Activated T-cell treated with anti-CD3 and anti-CD28 coated beads, Interleukin-2, amount 50 U/mL, for 72 hours (primary cell): ENCODE results near the gene DENND5B. TPM values are rescaled to one million over a fixed set of nuclear protein-coding genes. Genes with fewer than 3 reads are reported as not detected.
"Not testable (repeated sequence)": the region's sequence is repeated elsewhere in the genome, so short reads cannot be mapped to it uniquely, and the experiment has no call there.

Source experiments
- ATAC-seq, 2 donors: fragments of 150-1000 bp; cut with Tn5 transposase; replicated peaks in 1 of 2; 2 replicates each; pipeline ENCODE4 v1.10.0; 2021; ENCODE audit warnings: moderate library complexity in 2 of 2, mild to moderate bottlenecking in 1 of 2
- DNase-seq, 2 donors: peaks; one replicate each; pipeline ENCODE4 v3.0.0; 2021 to 2022; ENCODE audit warnings: mixed read lengths in 1 of 2
- H3K27ac Mint-ChIP-seq: one replicate; pipeline ENCODE4 v1.8.0; 2022; ENCODE audit warnings: mild to moderate bottlenecking, moderate library complexity, mixed read lengths
- H3K27me3 Mint-ChIP-seq: one replicate; pipeline ENCODE4 v1.8.0; 2022; ENCODE audit warnings: low read depth, mixed read lengths
- H3K36me3 Mint-ChIP-seq, 2 donors: one replicate each; pipeline ENCODE4 v1.8.0; 2022; ENCODE audit warnings: mixed read lengths in 2 of 2, mild to moderate bottlenecking in 1 of 2; ENCODE audit not compliant: insufficient read depth in 2 of 2
- H3K4me1 Mint-ChIP-seq: one replicate; pipeline ENCODE4 v1.8.0; 2022; ENCODE audit warnings: low read depth, mixed read lengths
- H3K4me3 Mint-ChIP-seq, 2 donors: one replicate each; pipeline ENCODE4 v1.8.0; 2022; ENCODE audit warnings: mild to moderate bottlenecking in 2 of 2, mixed read lengths in 2 of 2, moderate library complexity in 2 of 2
- H3K9me3 Mint-ChIP-seq, 2 donors: one replicate each; pipeline ENCODE4 v1.8.0; 2022; ENCODE audit warnings: mixed read lengths in 2 of 2
- total RNA-seq, 2 donors: library from RNA; stranded (reverse); gene quantifications; one replicate each; pipeline ENCODE4 v1.2.3, GENCODE V29; 2022

DENND5B gene
- total RNA-seq, 2 donors from 2014 or later = 0.76 to 0.77 TPM

DNA sequence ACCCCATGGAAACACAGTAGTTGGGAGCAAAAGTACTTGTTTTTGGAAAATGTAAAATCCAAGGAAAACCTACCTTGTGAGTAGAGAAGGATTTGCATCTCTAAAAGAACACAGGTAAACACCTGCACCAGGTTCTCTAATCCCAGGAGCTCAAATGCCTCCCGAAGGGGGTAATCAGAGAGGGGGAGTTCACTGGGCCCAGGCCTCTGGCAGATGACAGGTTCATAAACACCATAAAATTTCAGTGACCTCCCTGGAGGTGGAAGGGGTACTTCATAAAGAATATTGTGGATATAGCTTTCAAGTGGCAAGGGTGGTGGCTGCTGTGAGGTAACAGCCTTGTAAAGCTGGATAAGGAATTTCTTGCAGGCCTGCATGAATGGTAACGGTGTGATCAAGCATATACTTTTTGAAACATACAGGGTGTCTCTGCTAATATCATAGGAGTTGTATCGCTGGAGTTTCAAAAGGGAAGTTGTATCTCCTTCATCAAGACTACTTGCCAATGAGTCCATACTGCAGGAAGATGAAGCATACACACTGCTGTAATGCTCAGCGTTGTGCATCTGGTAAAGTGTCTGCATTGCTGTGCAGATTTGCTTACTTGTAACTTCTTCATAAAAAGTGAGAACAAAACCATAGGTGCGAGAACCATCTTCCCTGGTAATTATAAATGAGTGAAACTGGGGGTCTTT lies 111.3 kb downstream of the DENND5B start:
- H3K36me3 Mint-ChIP-seq = no peaks in the 10 kb centered on the region
- H3K4me3 Mint-ChIP-seq = no peak overlapping the region
- H3K4me1 Mint-ChIP-seq = no peaks in the 10 kb centered on the region
- DNase-seq (no peak), ATAC-seq (no peak)
- no peak overlapping the region for H3K27ac Mint-ChIP-seq
- H3K27me3 Mint-ChIP-seq = no peaks in the 10 kb centered on the region
- H3K9me3 Mint-ChIP-seq = no peaks in the 10 kb centered on the region

DNA sequence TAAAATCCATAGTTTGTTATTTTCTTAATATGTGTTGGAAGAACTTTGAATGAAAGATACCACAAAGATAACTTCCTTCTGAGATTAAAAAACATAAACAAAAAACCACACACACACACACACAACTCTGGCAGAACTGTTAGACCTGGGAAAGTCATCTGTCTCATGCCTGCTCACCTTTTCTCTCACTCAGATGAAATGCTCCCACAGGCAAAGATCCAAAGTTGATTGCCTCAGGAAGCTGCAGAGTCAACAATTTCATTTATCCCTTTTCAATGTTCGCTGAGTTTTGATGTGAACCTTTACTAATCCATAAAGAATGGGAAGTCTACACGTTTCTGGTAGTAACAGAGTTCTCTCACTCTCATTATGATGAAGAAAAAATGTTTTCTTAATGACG lies 112.0 kb downstream of the DENND5B start:
- no peaks in the 10 kb centered on the region for H3K9me3 Mint-ChIP-seq
- ATAC-seq (no peak), DNase-seq (no peak)
- no peaks in the 10 kb centered on the region for H3K36me3 Mint-ChIP-seq
- no peak overlapping the region for H3K4me3 Mint-ChIP-seq
- no peak overlapping the region for H3K27ac Mint-ChIP-seq
- H3K4me1 Mint-ChIP-seq = no peaks in the 10 kb centered on the region
- no peaks in the 10 kb centered on the region for H3K27me3 Mint-ChIP-seq

DNA sequence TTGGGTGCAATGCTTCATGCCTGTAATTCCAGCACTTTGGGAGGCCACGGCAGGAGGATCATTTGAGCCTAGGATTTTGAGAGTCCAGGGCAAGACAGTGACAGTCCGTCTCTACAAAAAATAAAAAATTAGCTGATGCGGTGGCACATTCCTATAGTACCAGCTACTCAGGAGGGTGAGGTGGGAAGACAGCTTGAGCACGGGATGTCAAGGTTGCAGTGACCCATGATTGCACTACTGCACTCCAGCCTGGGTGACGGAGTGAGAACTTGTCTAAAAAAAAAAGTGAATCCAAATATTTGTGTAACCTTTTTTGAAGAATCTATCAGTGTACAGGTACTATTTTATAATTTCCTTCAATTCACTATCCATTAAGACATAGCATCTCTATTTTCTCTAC lies 112.5 kb downstream of the DENND5B start:
- no peak for DNase-seq
- H3K27ac Mint-ChIP-seq = no peak overlapping the region
- no peak overlapping the region for H3K4me3 Mint-ChIP-seq
- H3K27me3 Mint-ChIP-seq = no peaks in the 10 kb centered on the region
- no peaks in the 10 kb centered on the region for H3K9me3 Mint-ChIP-seq
- no peaks in the 10 kb centered on the region for H3K4me1 Mint-ChIP-seq
- ATAC-seq = no peak
- no peaks in the 10 kb centered on the region for H3K36me3 Mint-ChIP-seq

DNA sequence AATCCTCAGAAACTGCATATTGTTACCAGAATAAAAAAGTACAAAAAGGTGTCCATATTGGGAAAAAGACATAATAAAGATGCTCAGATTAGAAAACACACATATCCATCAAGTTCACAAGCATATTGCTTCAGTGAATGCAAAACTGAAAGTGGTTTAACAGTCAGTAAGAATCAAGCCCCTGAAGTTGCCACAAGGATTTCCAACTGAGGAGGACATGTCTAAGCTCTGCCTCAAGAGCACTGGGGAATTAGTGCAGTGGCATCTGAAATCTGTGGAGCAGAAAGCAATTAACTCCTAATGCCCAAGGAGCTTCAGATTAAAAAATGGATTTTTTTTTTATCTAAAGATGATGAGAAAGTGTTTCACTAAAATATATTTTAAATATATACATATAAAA lies 113.2 kb downstream of the DENND5B start:
- Mint-ChIP-seq H3K36me3 (no peaks in the 10 kb centered on the region), H3K4me3 (no peak overlapping the region), H3K27me3 (no peaks in the 10 kb centered on the region), H3K27ac (no peak overlapping the region), H3K4me1 (no peaks in the 10 kb centered on the region), H3K9me3 (no peaks in the 10 kb centered on the region)
- ATAC-seq (no peak), DNase-seq (no peak)

DNA sequence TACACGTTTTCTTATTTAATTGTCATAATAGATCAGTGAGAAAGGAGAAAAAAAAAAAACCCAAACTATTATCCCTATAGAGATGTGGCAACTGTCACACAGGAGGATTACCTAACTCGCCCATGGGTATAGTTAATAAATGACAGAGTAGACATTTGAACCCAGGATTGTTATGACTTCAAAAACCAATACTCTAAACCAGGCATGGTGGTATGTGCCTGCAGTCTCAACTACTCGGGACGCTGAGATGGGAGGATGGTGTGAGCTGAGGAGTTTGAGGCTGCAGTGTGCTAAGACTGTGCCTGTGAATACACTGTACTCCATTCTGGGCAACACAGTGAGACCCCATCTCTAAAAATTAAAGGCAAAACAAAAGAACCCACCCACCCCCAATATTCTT lies 114.5 kb downstream of the DENND5B start:
- no peaks in the 10 kb centered on the region for H3K27me3 Mint-ChIP-seq
- no peaks in the 10 kb centered on the region for H3K36me3 Mint-ChIP-seq
- H3K4me1 Mint-ChIP-seq = no peaks in the 10 kb centered on the region
- H3K4me3 Mint-ChIP-seq = no peak overlapping the region
- no peak overlapping the region for H3K27ac Mint-ChIP-seq
- ATAC-seq = no peak
- no peaks in the 10 kb centered on the region for H3K9me3 Mint-ChIP-seq
- no peak for DNase-seq

DNA sequence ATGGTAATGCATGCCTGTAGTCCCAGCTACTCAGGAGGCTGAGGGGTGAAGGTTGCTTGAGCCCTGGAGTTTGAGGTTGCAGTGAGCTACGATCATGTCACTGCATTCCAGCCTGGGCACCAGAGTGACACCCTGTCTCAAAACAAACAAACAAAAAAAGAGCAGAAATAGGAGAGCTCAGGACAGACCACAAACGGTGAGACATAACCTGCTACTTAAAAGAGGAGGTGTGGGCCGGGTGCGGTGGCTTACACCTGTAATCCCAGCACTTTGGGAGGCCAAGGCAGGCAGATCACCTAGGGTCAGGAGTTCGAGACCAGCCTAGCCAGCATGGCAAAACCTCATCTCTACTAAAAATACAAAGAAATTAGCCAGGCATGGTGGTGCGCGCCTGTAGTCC lies 115.3 kb downstream of the DENND5B start:
- H3K27me3 Mint-ChIP-seq, H3K4me1 Mint-ChIP-seq, H3K9me3 Mint-ChIP-seq, ATAC-seq, H3K36me3 Mint-ChIP-seq, H3K4me3 Mint-ChIP-seq, DNase-seq, H3K27ac Mint-ChIP-seq: not testable (repeated sequence)

DNA sequence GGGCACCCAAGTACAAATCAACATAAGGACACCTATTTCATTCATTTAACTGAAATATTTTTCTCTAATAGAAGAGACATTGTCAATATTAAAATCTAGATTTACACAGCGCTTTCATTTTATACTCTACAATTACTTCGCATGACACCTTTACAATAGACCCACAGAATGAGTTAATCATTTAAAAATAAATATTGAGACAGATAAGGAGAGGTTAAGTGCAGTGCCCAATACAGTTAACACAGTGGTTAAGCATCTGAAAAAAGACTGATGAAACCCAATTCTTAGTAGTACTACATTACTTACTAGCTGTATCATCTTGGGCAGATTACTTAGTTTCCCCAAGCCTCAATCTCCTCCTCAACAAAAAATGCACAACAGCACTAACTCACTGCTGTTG lies 116.2 kb downstream of the DENND5B start:
- Mint-ChIP-seq H3K4me3 (no peak overlapping the region), H3K9me3 (no peaks in the 10 kb centered on the region), H3K27me3 (no peaks in the 10 kb centered on the region), H3K36me3 (no peaks in the 10 kb centered on the region), H3K27ac (no peak overlapping the region), H3K4me1 (no peaks in the 10 kb centered on the region)
- ATAC-seq (no peak), DNase-seq (no peak)

DNA sequence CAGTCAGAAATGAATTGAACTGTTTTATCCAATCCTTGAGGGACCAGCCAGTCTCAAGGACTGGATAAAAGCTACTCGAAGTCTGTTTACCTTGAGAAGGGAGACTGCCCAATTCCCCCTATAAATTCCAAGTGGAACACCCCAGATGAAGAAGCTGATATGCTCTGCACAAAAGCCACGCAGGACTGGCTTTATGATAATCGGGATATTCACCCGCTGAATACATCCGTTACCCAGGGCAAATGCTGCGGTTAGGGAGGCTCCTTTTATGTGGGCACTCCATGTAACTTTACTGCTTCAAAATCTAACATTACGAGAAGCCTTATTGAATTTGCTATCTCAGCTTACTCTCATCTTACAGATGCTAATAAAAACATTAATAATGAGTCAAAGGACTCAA lies 119.1 kb downstream of the DENND5B start:
- Mint-ChIP-seq H3K27ac (no peak overlapping the region), H3K36me3 (no peaks in the 10 kb centered on the region), H3K27me3 (no peaks in the 10 kb centered on the region), H3K9me3 (no peaks in the 10 kb centered on the region), H3K4me3 (no peak overlapping the region), H3K4me1 (no peaks in the 10 kb centered on the region)
- no peak for DNase-seq
- no peak for ATAC-seq

DNA sequence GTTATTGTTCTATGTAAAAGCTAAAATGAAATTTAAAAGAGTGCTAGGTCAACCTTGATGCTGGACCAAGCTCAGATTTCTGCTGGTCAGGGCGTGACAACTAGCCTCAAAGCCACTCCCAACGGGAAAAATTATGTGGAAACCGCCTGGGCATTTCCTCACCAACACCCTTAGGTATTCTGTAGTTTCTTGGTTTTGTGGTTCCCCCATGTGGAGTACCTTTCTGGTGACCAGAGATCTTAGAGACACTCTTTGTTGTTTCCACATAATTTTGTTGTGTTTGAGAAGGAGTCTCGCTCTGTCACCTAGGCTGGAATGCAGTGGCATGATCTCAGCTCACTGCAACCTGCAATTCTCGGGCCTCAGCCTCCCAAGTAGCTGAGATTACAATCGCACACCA lies 119.9 kb downstream of the DENND5B start:
- Mint-ChIP-seq H3K9me3 (no peaks in the 10 kb centered on the region), H3K27me3 (no peaks in the 10 kb centered on the region), H3K27ac (no peak overlapping the region), H3K36me3 (no peaks in the 10 kb centered on the region), H3K4me1 (no peaks in the 10 kb centered on the region), H3K4me3 (no peak overlapping the region)
- ATAC-seq = no peak
- DNase-seq = no peak

DNA sequence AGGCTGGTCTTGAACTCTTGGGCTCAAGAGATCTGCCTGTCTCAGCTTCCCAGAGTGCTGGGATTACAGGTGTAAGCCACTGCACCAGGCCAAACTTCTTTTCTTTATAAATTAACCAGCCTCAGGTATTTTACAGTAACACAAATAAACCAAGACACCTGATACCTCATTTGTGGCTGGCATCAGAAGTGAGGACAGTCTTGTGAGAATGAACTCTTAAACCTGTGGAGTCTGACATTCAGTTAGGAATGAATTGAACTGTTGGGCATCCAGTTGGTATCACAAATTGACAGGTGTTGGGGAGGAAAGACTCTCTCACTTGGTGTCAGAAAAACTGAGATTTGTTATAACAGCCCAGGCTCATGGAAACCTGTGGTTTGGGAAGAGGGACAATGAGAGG lies 120.5 kb downstream of the DENND5B start:
- ATAC-seq = no peak
- no peak overlapping the region for H3K27ac Mint-ChIP-seq
- H3K4me1 Mint-ChIP-seq = no peaks in the 10 kb centered on the region
- no peaks in the 10 kb centered on the region for H3K27me3 Mint-ChIP-seq
- no peak overlapping the region for H3K4me3 Mint-ChIP-seq
- DNase-seq = no peak
- no peaks in the 10 kb centered on the region for H3K9me3 Mint-ChIP-seq
- H3K36me3 Mint-ChIP-seq = no peaks in the 10 kb centered on the region

DNA sequence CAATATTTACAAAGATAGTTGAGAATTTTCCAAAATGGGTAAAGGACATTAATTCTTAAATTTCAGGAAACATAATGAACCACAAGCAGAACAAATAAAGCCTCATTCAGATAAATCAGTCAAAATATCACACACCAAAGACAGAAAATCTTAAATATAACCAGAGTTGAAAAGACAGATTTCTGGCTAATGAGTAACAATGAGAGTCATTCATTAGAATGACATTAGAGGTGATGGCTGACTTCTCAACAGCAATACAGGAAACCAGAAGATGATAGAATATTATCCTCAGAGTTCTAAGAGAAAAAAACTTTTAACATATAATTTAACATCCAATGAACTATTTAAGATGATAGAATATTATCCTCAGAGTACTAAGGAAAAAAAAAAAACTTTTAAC lies 124.2 kb downstream of the DENND5B start:
- Mint-ChIP-seq H3K4me1 (no peaks in the 10 kb centered on the region), H3K36me3 (no peaks in the 10 kb centered on the region), H3K27me3 (no peaks in the 10 kb centered on the region), H3K27ac (no peak overlapping the region), H3K9me3 (no peaks in the 10 kb centered on the region), H3K4me3 (no peak overlapping the region)
- ATAC-seq (no peak), DNase-seq (no peak)

DNA sequence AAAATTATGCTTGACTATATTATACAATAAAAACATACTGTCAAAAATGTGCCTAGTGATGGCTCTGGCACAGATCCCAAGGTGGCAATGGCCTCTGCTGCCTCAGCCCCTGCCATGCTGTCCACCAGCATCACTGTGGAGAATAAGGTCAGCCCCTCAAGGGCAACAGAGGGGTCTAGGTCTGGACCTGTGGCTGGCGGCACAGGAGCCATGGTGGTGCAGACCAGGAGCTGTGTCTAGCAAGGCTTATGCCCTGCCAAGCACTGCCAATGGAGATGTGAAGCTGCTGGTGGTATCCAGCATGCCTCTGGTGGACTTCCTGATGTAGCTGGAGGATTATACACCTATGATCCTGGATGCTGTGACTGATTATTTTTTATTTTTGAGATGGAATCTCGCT lies 125.9 kb downstream of the DENND5B start:
- ATAC-seq (no peak), DNase-seq (no peak)
- H3K36me3 Mint-ChIP-seq = no peaks in the 10 kb centered on the region
- no peaks in the 10 kb centered on the region for H3K4me1 Mint-ChIP-seq
- H3K27me3 Mint-ChIP-seq = no peaks in the 10 kb centered on the region
- H3K9me3 Mint-ChIP-seq = no peaks in the 10 kb centered on the region
- H3K27ac Mint-ChIP-seq = no peak overlapping the region
- H3K4me3 Mint-ChIP-seq = no peak overlapping the region

DNA sequence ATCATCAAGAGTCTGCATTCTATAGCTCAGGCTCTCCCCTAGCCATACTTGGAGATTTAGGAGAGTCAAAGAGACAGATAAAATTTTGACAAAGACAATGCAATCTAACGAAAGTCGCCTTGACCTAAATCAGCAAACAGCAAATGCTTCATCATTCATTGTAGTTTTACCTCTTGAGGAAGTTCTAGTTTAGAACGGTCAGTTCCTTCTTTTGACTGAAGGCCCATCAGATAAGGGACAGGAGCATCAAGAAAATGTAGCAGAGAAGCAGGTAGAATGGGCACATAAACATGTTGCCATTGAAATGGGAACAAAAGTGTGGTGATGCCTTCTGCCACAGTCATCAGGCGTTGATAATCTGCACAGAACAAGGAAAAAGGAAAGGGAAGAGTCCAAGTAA lies 130.9 kb downstream of the DENND5B start:
- no peaks in the 10 kb centered on the region for H3K36me3 Mint-ChIP-seq
- H3K27ac Mint-ChIP-seq = no peak overlapping the region
- no peaks in the 10 kb centered on the region for H3K27me3 Mint-ChIP-seq
- no peak for DNase-seq
- ATAC-seq = no peak
- no peaks in the 10 kb centered on the region for H3K9me3 Mint-ChIP-seq
- H3K4me1 Mint-ChIP-seq = no peaks in the 10 kb centered on the region
- no peak overlapping the region for H3K4me3 Mint-ChIP-seq

DNA sequence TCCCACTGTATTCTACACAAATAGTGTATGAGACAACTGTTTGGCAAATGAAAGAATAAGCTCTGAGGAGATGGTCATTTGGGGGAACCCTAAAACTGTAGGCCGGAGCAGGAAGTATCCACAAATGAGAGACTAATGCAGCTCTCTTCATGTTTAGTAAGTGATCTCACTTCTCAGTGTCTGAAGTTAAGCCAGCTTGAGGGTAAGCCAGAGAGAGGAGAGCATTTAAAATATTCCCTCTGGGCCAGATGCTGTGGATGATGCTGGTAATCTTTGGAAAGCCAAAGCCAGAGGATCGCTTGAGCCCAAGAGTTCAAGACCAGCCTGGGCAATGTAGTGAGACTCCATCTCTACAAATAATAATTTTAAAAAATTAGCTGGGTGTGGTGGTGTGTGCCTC lies 134.4 kb downstream of the DENND5B start:
- no peaks in the 10 kb centered on the region for H3K4me1 Mint-ChIP-seq
- DNase-seq (no peak), ATAC-seq (no peak)
- H3K36me3 Mint-ChIP-seq = no peaks in the 10 kb centered on the region
- H3K27me3 Mint-ChIP-seq = no peaks in the 10 kb centered on the region
- no peaks in the 10 kb centered on the region for H3K9me3 Mint-ChIP-seq
- no peak overlapping the region for H3K4me3 Mint-ChIP-seq
- H3K27ac Mint-ChIP-seq = no peak overlapping the region
